ENCODE measurements around the gene CPSF4L.

CPSF4L gene

GRCh38 chr17:73297934-73298861 lies 36.5 kb upstream of the CPSF4L start:
- no peak for TF ChIP-seq GATA1 (IDR thresholded peaks at IDR 0.05; ENCODE audit: low read depth, low read length)
- TF ChIP-seq POLR2A (IDR thresholded peaks at IDR 0.05; ENCODE audit: low read length): no peak
- DNase-seq: peak; percentile 29 to 49

GRCh38 chr17:73293480-73293911 lies 31.8 kb upstream of the CPSF4L start:
- TF ChIP-seq POLR2A (IDR thresholded peaks at IDR 0.05; ENCODE audit: low read length) (no peak), GATA1 (IDR thresholded peaks at IDR 0.05; ENCODE audit: low read depth, low read length) (no peak)
- DNase-seq: no peak

GRCh38 chr17:73293031-73293430 lies 31.4 kb upstream of the CPSF4L start:
- TF ChIP-seq GATA1 (IDR thresholded peaks at IDR 0.05; ENCODE audit: low read depth, low read length) (no peak), POLR2A (IDR thresholded peaks at IDR 0.05; ENCODE audit: low read length) (no peak)
- no peak for DNase-seq

- DNase-seq: peak; percentile 21 to 22
- TF ChIP-seq POLR2A (IDR thresholded peaks at IDR 0.05; ENCODE audit: low read length) (no peak), GATA1 (IDR thresholded peaks at IDR 0.05; ENCODE audit: low read depth, low read length) (no peak)
These were observed 30.4 kb upstream of the CPSF4L start for GRCh38 chr17:73292031-73292531.

GRCh38 chr17:73291260-73291801 lies 29.7 kb upstream of the CPSF4L start:
- TF ChIP-seq POLR2A (IDR thresholded peaks at IDR 0.05; ENCODE audit: low read length) (no peak), GATA1 (IDR thresholded peaks at IDR 0.05; ENCODE audit: low read depth, low read length) (no peak)
- peak; percentile 72 to 77 for DNase-seq

GRCh38 chr17:73290399-73291259 lies 28.9 kb upstream of the CPSF4L start:
- TF ChIP-seq GATA1 (IDR thresholded peaks at IDR 0.05; ENCODE audit: low read depth, low read length): no peak
- TF ChIP-seq POLR2A (IDR thresholded peaks at IDR 0.05; ENCODE audit: low read length): no peak
- DNase-seq: no peak

- TF ChIP-seq POLR2A (IDR thresholded peaks at IDR 0.05; ENCODE audit: low read length) (no peak), GATA1 (IDR thresholded peaks at IDR 0.05; ENCODE audit: low read depth, low read length) (no peak)
These were observed 28.0 kb upstream of the CPSF4L start for GRCh38 chr17:73289549-73290254.

GRCh38 chr17:73288534-73289302 lies 27.0 kb upstream of the CPSF4L start:
- DNase-seq: peak; percentile 23 to 24
- TF ChIP-seq GATA1 (IDR thresholded peaks at IDR 0.05; ENCODE audit: low read depth, low read length) (no peak), POLR2A (IDR thresholded peaks at IDR 0.05; ENCODE audit: low read length) (no peak)

More at GRCh38 chr17:73289549-73290254, 28.0 kb upstream of the CPSF4L start:
- DNase-seq: no peak

- no peak for DNase-seq
These were observed 25.2 kb upstream of the CPSF4L start for GRCh38 chr17:73286863-73287296.

GRCh38 chr17:73285916-73286862 lies 24.5 kb upstream of the CPSF4L start:
- TF ChIP-seq GATA1 (IDR thresholded peaks at IDR 0.05; ENCODE audit: low read depth, low read length): no peak
- TF ChIP-seq POLR2A (IDR thresholded peaks at IDR 0.05; ENCODE audit: low read length): no peak
- no peak for DNase-seq

More at GRCh38 chr17:73286863-73287296, 25.2 kb upstream of the CPSF4L start:
- TF ChIP-seq GATA1 (IDR thresholded peaks at IDR 0.05; ENCODE audit: low read depth, low read length): no peak
- TF ChIP-seq POLR2A (IDR thresholded peaks at IDR 0.05; ENCODE audit: low read length): no peak

- no peak for DNase-seq
- TF ChIP-seq GATA1 (IDR thresholded peaks at IDR 0.05; ENCODE audit: low read depth, low read length) (no peak), POLR2A (IDR thresholded peaks at IDR 0.05; ENCODE audit: low read length) (no peak)
These were observed 23.9 kb upstream of the CPSF4L start for GRCh38 chr17:73285603-73285908.
